Hematopoietic multipotent progenitor cell (in vitro differentiated cells): ENCODE data around the gene IFT57. TPM values are rescaled to one million over a fixed set of nuclear protein-coding genes. Genes with fewer than 3 reads are reported as not detected.

Source experiments
- DNase-seq, 3 donors: peaks; one replicate each; pipeline ENCODE4 v3.0.0-alpha.2; 2011 to 2015; ENCODE audit warnings: low read depth in 2 of 3, low spot score in 2 of 3
- total RNA-seq: library from RNA; depleted of rRNA; stranded (reverse); fragments of >200 nt; gene quantifications from one replicate; pipeline ENCODE4 v1.2.3, GENCODE V29; 2012

Gene IFT57
- total RNA-seq, 1 donor = 36.6 TPM

DNA sequence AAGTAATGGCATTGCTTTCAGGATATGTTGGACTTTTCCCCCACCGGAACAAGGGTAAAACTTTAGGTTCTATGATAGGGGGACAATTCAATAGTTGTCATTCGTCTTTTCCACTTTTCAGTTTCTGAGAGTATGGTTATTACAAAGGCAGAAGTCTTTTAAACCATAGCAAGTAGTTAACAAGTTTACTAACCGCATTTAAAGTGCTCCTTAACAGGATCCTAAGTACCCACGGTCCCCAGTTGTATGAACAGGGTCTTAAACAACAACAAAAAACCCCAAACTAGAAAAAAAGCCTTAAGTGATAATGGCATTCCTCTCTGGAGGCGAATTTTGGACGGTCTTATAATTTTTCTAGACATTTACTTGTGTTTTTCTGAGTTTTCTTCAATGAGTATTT, 831 bp downstream of the IFT57 start:
- no peak for DNase-seq

DNA sequence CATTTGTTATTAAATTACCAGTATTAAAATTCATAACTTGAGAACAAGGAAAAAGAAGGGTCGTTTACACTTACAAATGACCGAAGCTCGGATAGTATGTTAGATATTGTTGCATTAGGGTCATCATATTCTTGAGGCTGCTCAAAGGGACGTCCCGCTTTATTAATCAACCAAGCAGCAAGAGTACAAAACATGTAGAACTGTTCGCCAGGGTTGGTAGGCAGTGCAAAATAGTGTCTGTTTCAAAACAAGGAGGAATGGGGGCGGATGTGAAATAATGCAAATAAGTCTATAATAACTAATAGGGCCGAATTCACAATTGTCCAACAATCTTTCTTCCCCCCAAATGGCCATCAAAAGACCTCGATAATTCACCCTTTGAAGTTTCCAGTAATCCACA, 2.9 kb downstream of the IFT57 start:
- no peak for DNase-seq

DNA sequence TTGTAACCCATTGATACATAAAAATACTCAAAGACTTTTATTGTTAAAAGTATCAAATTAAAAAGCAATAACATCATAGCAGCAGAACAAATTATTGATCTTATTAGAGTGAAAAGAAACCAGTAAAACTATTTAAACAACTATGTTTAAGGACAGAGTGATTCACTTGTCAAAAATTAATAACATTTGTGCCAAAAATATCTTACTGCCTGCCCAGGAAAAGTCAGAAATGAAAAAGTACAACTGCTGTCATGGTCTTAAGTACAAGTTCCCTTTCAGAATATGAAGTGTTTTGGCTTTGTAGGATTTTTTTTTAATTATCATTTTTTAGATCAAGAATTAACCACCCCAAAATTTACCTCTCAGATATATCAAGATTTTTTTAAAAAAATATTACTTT, 3.4 kb downstream of the IFT57 start:
- no peak for DNase-seq

DNA sequence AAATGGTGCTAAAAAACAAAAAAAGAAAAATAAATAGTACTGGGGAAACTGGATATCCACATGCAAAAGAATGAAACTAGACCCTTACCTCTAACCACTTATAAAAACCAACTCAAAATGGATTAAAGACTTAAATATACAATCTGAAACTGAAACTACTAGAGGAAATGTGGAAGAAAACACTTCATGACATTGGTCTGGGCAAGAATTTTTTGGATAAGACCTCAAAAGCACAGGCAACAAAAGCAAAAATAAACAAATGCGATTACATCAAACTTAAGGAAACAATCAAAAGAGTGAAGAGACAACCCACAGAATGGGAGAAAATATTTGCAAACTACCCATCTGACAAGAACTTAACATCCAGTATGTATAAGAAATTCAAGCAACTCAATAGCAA, 6.4 kb downstream of the IFT57 start:
- DNase-seq = peak in 1 of 3 donors; percentile 21

DNA sequence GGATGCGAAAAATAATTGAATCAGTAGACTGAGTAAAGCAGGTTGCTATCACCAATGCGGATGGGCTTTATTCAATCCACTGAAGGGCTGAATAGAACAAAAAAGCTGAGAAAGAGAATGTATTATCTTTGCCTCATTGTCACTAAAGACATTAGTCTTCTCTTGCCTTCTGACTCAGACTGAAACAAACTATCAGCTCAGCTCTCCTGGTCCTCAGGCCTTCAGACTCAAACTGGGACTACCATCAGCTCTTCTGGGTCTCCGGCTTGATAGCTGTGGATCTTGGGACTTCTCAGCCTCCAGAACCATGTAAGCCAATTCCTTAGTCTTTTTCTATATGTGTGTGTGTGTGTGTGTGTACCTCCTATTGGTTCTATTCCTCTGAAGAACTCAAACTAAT, 12.6 kb downstream of the IFT57 start:
- DNase-seq = no peak

DNA sequence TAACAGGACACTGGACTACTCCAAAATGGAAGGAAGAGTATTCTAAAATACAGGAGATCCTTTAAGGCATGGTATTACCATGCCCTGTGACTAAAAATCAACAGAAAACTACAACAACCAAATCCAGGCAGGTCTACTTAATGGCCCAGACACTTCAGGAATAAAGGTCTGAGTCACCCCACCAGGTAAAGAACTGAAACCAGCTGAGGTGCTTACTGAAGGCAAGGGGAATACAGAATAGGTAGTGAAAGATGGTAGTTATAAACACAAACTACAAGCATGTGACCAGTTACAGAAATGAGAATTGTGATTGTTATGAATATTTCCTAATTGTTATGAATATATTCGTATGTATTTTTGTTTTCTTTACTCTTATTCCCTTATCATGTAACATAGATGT, 13.4 kb downstream of the IFT57 start:
- no peak for DNase-seq

DNA sequence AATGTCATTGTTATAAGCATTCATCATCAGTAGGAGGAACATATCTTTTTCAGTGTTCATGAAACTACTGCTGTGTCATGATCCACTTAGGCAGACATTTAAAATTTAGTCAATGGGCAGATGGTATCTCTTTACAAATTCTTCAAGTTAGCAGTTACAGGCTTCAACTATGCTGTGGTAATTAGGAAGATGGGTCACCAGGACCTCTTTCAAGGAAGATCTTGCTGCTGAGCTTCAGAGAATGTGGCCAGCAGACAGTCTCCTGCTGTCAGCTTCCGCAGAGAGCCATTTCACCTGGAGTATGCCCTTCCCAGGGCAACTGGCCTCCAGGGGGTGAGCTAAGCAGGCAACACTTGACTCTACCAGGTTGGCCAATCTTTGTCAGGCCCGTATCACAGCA, 19.4 kb downstream of the IFT57 start:
- peak in 1 of 3 donors; percentile 7 for DNase-seq

DNA sequence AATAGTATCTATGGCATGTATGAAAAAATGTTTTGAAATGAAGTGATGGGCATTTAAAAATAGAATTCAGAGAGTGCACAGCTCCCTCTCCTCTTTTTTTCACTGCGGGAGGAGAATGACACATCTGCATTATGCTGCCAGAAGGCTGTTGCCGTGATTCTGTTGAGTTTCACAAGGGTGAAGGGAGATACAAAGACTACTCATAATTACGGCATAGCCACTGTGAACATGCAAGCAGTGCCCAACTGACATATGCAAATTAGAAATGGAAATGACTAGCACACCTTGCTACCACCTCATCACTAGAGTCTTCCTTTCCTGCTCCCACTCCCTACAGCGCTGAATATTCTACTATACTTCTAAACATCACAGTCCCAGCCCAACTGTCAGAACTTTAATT, 20.1 kb downstream of the IFT57 start:
- DNase-seq = no peak

DNA sequence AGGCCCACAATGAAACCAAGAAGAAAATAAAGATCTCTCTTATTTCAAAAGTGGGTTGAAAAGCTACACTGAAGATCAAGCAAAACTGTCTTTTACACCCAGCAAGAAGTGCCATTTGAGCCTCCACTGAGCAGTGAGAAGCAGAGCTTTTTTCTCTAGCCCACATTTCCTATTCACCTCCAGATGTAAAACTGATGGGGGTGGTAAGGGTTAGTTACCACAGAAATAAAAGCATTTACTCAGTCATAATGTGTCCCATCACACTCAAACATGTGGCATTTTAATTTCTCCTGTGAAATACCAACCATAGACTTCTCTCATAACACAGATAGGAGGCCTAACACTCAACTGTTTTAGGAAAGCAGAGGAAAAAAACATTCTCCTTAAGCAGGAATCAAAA, 21.0 kb downstream of the IFT57 start:
- no peak for DNase-seq

DNA sequence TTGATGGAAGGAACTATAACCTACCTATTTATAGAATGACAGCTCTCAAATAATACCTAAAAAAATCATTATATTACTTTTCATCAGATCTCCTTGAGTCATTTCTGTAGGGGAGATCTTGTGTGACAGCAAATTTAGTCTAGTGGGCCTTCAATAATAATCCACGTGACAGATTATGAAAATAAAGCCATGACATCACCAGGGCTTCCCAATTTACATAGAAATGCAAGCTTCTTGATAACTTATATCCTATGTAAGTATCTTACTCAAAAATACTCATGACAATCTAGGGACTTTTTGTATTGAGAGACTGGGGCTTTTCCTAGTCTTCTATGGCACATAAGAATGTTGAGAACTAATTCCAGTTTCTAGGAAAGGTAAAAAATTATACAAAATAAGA, 21.6 kb downstream of the IFT57 start:
- no peak for DNase-seq

DNA sequence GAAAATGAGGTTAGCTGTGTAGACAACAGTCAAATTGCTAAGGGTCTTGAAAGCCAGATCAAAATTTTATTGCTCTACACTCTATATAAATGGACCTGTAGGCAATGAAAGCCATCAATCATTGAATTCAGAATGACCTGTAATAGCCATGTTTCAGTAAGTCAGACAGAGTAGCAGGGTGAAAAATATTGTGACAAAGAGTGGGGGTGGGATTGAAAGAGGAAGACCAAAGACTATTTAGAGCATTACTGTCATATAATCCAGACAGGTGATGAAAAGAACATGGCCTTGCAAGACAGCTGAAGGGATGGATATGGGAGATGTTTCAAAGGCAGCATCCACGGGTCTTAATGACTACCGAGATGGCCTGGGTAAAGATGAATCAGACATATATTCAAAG, 22.2 kb downstream of the IFT57 start:
- no peak for DNase-seq

DNA sequence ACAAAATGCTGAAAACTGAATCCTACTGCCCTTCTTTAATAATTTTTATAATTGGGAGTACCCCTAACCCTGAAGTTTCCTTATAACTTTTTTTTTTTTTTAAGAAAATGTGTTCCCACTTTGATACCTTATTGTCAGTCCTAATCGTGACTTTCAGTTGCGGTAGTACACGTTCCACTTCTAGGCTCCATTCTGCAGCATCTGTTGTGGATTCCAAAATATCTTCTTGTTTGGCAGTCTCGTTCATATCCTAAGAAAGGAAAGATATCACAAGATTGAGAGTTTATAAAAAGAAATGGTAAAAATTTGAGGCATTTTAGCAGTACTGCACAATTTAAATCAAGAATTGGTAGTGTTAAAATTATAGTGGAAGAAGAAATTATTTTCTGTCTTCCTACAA, 30.8 kb downstream of the IFT57 start:
- DNase-seq = no peak

DNA sequence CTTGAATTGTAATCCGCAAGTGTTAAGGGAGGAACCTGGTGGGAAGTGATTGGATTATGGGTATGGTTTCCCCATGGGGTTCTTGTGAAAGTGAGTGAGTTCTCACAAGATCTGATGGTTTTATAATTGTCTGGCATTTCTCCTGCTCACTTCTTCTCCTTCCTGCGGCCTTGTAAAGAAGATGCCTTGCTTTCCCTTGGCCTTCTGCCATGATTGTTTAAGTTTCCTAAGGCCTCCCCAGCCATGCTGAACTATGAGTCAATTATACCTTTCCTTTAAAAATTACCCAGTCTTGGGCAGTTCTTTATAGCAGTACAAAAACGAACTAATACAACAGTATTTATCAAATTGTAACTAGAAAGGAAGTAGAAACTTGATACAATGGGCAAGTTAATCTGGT, 31.9 kb downstream of the IFT57 start:
- no peak for DNase-seq

DNA sequence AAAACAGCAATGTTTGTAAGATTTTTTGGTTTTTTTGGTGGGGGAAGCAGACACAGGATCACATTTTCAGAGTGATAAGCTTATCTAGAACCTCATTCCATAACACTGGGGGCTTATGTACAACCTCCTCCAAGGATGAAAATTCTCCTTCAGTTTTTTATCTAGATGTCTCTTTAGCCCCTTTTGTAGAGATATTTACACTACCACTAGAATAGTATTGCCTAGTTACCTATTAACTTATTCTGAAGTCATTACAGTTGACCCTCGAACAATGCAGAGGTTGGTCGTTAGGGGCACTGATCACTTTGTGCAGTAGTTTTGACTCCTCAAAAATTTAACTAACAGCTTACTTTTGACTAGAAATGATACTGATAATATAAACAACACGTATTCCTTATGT, 32.8 kb downstream of the IFT57 start:
- no peak for DNase-seq

DNA sequence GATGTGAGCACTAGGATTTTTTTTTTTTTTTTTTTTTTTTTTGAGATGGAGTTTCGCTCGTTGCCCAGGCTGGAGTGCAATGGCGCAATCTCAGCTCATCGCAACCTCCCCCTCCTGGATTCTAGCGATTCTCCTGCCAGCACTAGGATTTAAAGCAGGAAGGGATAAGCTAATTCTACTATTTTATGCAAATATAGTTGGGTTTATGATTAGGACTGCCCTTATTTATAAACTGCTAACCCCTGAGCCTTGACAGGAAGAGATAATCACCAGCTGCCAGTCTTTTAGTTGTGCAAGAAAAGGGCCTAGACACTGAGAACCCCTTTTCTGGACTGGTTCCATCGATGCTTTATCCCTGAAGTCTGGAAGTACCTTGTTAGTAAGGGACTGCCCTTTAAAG, 36.7 kb downstream of the IFT57 start:
- DNase-seq = no peak

DNA sequence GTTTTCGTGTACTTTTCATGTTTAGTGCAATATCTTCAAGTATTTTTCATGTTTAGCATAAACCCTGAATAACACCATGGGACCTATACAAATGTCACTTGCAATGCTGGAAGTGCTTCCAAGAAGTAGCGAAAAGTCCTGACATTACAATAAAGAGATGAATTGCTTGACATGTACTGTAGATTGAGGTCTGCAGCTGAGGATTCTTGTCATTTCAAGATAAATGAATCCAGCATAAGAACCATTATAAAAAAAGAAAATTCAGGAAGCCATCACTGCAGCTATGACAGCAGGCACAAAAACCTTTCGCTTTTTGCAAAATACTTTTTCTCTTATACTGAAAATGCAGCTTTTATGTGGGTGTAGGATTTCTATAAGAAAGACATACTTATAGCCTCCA, 37.4 kb downstream of the IFT57 start:
- no peak for DNase-seq

DNA sequence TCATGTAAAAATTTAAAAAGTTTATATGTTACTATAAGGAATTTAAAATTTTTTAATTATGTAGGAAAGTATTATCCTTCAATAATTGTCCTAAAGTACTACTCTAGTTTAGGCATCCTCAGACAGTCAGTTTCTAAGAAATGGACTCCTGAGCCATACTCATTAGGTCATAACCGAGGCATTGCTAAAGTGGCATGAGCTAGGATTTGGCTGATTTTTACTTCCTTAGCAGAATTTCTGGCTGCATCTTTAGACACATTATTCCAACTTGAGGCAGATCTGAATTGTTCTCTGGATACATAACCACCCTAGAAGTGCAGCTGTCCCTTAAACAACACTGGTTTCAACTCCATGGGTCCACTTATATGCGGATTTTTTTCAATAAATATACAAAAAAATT, 38.3 kb downstream of the IFT57 start:
- no peak for DNase-seq

DNA sequence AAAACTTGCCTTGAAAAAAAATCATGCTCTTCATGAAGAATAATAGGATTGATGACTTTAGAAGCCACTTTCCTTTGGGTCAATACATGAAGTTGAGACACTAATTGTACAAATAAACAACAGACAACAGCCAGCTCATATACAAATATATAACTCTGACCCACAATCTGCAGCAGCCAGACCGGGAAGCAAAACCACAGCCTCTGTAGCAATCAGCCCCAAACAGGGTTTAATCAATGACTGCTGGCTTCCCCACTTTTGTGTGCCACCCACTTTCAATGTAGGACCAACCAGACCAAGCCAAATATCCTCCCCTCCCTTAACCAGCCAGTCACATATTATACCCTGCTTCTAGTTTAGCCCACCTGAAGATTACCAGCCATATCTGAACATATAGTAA, 39.0 kb downstream of the IFT57 start:
- DNase-seq = peak in 2 of 3 donors; percentile 26 to 57

DNA sequence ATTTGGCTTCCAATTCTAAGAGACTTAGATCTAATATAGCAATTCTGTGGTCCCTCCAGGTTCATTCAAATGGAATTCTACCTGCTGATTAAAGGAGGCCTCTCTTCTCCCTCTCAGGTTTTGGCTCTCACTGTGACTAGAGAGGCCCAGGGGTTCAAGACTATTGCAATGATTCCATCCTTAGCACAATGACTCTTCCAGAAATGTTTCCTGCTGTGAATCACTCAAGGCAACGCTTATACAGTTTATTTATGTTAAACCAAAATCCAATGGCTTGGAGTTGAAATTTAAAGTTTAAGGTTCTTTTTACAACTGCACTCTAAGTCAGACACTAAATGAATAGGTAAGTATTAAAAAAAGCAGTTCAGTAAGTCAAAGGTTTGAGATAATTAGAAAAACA, 39.9 kb downstream of the IFT57 start:
- no peak for DNase-seq

DNA sequence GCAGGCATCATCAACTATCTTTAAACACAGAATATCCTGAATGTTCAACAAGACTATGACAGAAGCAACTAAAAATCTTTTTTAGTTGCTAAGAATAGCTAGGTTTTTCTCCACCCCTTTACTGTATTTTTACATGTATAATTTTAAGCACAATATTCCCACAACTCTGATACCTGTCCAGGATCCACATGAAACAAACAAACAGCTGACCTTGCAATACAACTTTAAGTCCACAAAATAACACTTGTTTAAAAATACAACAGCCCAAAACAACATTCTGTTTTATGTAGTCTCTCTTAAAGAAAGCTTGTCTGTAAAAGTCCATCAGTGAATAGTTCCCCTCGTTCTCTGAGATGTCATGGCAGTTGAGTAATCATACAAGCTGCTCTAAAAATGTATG, 41.1 kb downstream of the IFT57 start:
- DNase-seq = no peak

DNA sequence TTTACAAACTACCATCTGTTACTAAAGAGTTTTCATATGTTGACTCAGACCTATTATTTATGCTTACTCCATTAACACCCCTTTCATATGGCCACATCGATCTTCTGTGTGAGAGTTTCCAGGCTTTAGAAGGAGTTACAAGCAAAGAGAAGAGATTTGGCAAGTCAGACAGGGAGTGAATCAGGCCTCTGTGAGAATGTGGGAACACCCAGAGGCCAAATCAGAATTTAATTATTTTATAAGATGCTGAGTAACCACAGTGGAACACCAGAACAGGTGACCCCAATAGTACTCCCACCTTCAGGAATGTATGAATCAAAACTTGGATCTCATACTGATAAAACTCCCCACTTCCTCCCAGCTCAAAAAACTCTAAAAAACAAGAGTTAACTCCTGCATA, 42.0 kb downstream of the IFT57 start:
- no peak for DNase-seq

DNA sequence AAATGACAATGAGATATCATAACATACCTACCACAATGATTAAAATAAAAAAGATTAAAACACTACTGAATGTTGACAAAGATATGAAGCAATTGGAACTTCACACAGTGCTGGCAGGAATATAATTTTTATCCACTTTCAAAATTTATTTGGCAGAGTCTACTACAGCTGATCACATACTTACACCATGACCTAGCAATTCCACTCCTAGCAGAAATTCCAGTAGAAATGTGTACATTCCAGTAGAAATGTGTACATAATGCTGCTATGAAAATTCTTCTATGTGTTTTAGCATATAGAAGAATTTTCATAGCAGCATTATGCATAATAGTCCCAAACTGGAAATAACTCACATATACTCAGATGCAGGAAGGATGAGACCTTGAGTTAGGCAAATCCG, 43.5 kb downstream of the IFT57 start:
- DNase-seq = no peak

DNA sequence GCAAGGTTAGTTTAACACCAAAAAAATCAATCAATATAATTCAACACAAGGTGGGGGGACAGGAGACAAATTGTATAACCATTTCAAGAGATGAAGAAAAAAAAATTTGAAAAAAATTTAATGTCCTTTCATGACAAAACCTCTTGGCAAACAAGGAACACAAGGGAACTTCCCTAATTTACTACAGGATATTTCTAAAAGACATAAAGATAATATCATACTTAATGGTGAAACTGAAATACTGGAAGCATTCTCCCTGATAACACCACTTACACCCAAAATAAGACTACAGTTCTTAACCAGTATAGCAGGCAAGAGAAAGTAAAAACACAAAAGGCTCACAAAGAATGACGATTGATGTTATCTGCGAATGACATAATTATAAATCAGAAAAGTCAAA, 44.7 kb downstream of the IFT57 start:
- no peak for DNase-seq

DNA sequence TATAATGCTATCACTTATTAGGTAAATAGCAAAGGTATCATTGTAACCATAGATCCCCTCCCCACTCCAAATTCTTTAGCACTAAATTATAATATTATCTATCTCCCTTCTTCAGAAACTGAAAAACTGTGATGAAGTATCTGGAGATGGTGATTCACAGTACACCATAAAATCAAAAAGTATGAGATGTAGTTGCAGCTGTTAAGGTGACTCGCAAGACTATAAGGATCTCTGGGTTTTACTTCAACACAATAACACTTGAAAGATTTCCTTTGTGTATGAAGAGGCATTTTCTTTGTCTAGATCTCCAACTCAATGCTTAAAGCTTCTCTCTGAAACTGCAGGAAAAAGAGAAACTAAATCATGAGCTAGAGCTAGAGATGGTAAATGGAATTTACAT, 46.9 kb downstream of the IFT57 start:
- DNase-seq = no peak
